Natural killer cell (primary cell): ENCODE measurements around the gene LMOD2. TPM values are rescaled to one million over a fixed set of nuclear protein-coding genes. Genes with fewer than 3 reads are reported as not detected.

Experiments used
- ATAC-seq, 3 donors: fragments of 150-1000 bp in 2 of 3; fragments of 200-7000 bp in 1 of 3; cut with Tn5 transposase; 1 replicate in 1 of 3; 2 replicates in 2 of 3; pipeline ENCODE4 v1.10.0; 2021; ENCODE audit warnings: mild to moderate bottlenecking in 2 of 3, moderate library complexity in 2 of 3
- DNase-seq, 2 donors: peaks; one replicate each; pipeline versions ENCODE4 v3.0.0 to v3.0.0-alpha.2; 2013 to 2021; ENCODE audit warnings: mixed read lengths in 1 of 2
- H3K27ac ChIP-seq: one replicate; pipeline ENCODE4 v1.5.1; 2013; ENCODE audit warnings: mild to moderate bottlenecking, low read length
- H3K27me3 ChIP-seq: one replicate; pipeline ENCODE4 v1.6.1; 2013; ENCODE audit warnings: low read length; ENCODE audit not compliant: control insufficient read depth, insufficient read depth
- H3K36me3 ChIP-seq: one replicate; pipeline ENCODE4 v1.6.1; 2013; ENCODE audit warnings: low read length; ENCODE audit not compliant: control insufficient read depth, insufficient read depth
- H3K4me1 ChIP-seq: one replicate; pipeline ENCODE4 v1.6.1; 2013; ENCODE audit warnings: low read length; ENCODE audit not compliant: control insufficient read depth, insufficient read depth
- H3K4me3 ChIP-seq: one replicate; pipeline ENCODE4 v1.5.1; 2013; ENCODE audit warnings: low read length
- H3K9me3 ChIP-seq: one replicate; pipeline ENCODE4 v1.6.1; 2013; ENCODE audit warnings: low read length; ENCODE audit not compliant: control insufficient read depth, insufficient read depth
- H3K27ac Mint-ChIP-seq, 2 donors: one replicate each; pipeline ENCODE4 v1.8.0; 2022; ENCODE audit warnings: mild to moderate bottlenecking in 2 of 2, mixed read lengths in 2 of 2, moderate library complexity in 1 of 2
- H3K27me3 Mint-ChIP-seq, 2 donors: one replicate each; pipeline ENCODE4 v1.8.0; 2022; ENCODE audit warnings: low read depth in 2 of 2, mixed read lengths in 2 of 2
- H3K36me3 Mint-ChIP-seq: one replicate; pipeline ENCODE4 v1.8.0; 2022; ENCODE audit warnings: mixed read lengths
- H3K4me1 Mint-ChIP-seq, 2 donors: one replicate each; pipeline ENCODE4 v1.8.0; 2022; ENCODE audit warnings: mixed read lengths in 2 of 2
- H3K4me3 Mint-ChIP-seq: one replicate; pipeline ENCODE4 v1.8.0; 2022; ENCODE audit warnings: mild to moderate bottlenecking, moderate library complexity, mixed read lengths
- H3K9me3 Mint-ChIP-seq, 2 donors: one replicate each; pipeline ENCODE4 v1.8.0; 2022; ENCODE audit warnings: mixed read lengths in 2 of 2
- WGBS: methylation state at CpG from one replicate; pipeline ENCODE4 v1.1.7; 2013; ENCODE audit warnings: missing lambda C conversion rate; ENCODE audit not compliant: insufficient coverage; 5-methylcytosine and 5-hydroxymethylcytosine counted together
- intact Hi-C: fragments of 100-400 bp; cut with micrococcal nuclease; formaldehyde crosslinking; loops from one replicate; pipeline ENCODE4 v1.14.2; 2022
- total RNA-seq, 4 donors: library from RNA; stranded (reverse); fragments of 120-200 nt in 1 of 4; gene quantifications; one replicate each; pipeline versions ENCODE4 v1.2.3 to v1.2.4, GENCODE V29; 2013 to 2022
- TF ChIP-seq, protein P1 (sequence below): fragments of 200-600 bp; IDR thresholded peaks from one replicate; pipeline ENCODE4 v1.8.0; 2022; ENCODE audit warnings: antibody characterized with exemption

LMOD2 gene
- total RNA-seq, 3 donors from 2014 or later (not counting 1 experiment from before 2014, with no cell fraction given) = not detected

DNA sequence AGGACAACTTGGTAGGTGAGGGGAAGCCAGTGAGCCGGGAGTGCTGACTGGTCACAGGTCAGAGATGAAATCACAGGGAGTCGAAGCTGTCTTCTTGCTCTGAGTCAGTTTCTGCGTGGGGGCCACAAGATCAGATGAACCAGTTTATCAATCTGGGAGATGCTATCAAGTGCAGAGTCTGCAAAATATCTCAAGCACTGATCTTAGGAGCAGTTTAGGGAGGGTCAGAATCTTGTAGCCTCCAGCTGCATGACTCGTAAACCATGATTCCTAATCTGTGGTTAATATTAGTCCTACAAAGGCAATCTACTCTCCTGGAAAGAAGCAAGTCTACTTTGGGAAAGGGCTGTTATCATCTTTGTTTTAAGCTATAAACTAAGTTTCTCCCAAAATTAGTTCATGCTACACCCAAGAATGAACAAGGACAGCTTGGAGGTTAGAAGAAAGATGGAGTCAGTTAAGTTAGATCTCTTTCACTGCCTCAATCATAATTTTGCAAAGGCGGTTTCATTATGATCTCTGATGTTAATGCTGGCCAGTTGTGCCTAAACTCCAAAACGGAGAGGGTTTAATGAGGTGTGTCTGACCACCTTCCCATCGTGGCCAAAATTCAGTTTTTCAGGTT lies 8.4 kb upstream of the LMOD2 start:
- H3K4me1 ChIP-seq = no peaks in the 10 kb centered on the region
- H3K4me3 ChIP-seq = no peak overlapping the region
- Mint-ChIP-seq H3K9me3 (no peaks in the 10 kb centered on the region), H3K36me3 (no peaks in the 10 kb centered on the region), H3K27ac (no peak overlapping the region), H3K4me3 (no peak overlapping the region), H3K27me3 (peaks cover 13 to 43% of the 10 kb centered on the region in 2 donors), H3K4me1 (no peaks in the 10 kb centered on the region)
- no peaks in the 10 kb centered on the region for H3K36me3 ChIP-seq
- DNase-seq (no peak), ATAC-seq (no peak)
- intact Hi-C loops = no loop called here
- H3K9me3 ChIP-seq = no peaks in the 10 kb centered on the region
- H3K27me3 ChIP-seq = no peaks in the 10 kb centered on the region
- TF ChIP-seq, protein P1, sequence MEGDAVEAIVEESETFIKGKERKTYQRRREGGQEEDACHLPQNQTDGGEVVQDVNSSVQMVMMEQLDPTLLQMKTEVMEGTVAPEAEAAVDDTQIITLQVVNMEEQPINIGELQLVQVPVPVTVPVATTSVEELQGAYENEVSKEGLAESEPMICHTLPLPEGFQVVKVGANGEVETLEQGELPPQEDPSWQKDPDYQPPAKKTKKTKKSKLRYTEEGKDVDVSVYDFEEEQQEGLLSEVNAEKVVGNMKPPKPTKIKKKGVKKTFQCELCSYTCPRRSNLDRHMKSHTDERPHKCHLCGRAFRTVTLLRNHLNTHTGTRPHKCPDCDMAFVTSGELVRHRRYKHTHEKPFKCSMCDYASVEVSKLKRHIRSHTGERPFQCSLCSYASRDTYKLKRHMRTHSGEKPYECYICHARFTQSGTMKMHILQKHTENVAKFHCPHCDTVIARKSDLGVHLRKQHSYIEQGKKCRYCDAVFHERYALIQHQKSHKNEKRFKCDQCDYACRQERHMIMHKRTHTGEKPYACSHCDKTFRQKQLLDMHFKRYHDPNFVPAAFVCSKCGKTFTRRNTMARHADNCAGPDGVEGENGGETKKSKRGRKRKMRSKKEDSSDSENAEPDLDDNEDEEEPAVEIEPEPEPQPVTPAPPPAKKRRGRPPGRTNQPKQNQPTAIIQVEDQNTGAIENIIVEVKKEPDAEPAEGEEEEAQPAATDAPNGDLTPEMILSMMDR = no peak
- 74% methylated on average over 7 of the region's 7 CpGs for WGBS
- no peak overlapping the region for H3K27ac ChIP-seq

- H3K27ac ChIP-seq = no peak overlapping the region
- Mint-ChIP-seq H3K27ac (no peak overlapping the region), H3K9me3 (no peaks in the 10 kb centered on the region), H3K27me3 (peaks cover 8 to 15% of the 10 kb centered on the region in 2 donors), H3K4me1 (no peaks in the 10 kb centered on the region), H3K4me3 (no peak overlapping the region), H3K36me3 (no peaks in the 10 kb centered on the region)
- H3K27me3 ChIP-seq = no peaks in the 10 kb centered on the region
- H3K4me1 ChIP-seq = no peaks in the 10 kb centered on the region
- H3K4me3 ChIP-seq = no peak overlapping the region
- no CpG with 5 or more reads among the region's 2 CpGs for WGBS
- no peaks in the 10 kb centered on the region for H3K36me3 ChIP-seq
- TF ChIP-seq, protein P1 = no peak
- no peaks in the 10 kb centered on the region for H3K9me3 ChIP-seq
- DNase-seq (no peak), ATAC-seq (no peak)
- intact Hi-C loops = no loop called here
Observed at GRCh38 chr7:123649964-123650363, 5.7 kb upstream of the LMOD2 start.

- H3K27ac ChIP-seq = no peak overlapping the region
- H3K4me3 ChIP-seq = no peak overlapping the region
- H3K27me3 ChIP-seq = no peaks in the 10 kb centered on the region
- 90% methylated on average over 1 of the region's 2 CpGs for WGBS
- no peaks in the 10 kb centered on the region for H3K4me1 Mint-ChIP-seq
- no peaks in the 10 kb centered on the region for H3K9me3 Mint-ChIP-seq
- no peaks in the 10 kb centered on the region for H3K9me3 ChIP-seq
- DNase-seq = no peak
- no peaks in the 10 kb centered on the region for H3K4me1 ChIP-seq
- ATAC-seq = no peak
- no peaks in the 10 kb centered on the region for H3K36me3 ChIP-seq
- H3K36me3 Mint-ChIP-seq = no peaks in the 10 kb centered on the region
- peaks cover 6 to 13% of the 10 kb centered on the region in 2 donors for H3K27me3 Mint-ChIP-seq
- no peak overlapping the region for H3K4me3 Mint-ChIP-seq
- intact Hi-C loops = no loop called here
- H3K27ac Mint-ChIP-seq = no peak overlapping the region
- TF ChIP-seq, protein P1 = no peak
Observed at GRCh38 chr7:123650595-123650994, 5.1 kb upstream of the LMOD2 start.

GRCh38 chr7:123652406-123652805 lies 3.3 kb upstream of the LMOD2 start:
- no CpG with 5 or more reads among the region's 1 CpG for WGBS
- H3K27me3 Mint-ChIP-seq = peaks cover 6 to 13% of the 10 kb centered on the region in 2 donors
- DNase-seq (no peak), ATAC-seq (no peak)
- TF ChIP-seq, protein P1 = no peak
- Histone ChIP-seq H3K4me1 (no peaks in the 10 kb centered on the region), H3K27me3 (no peaks in the 10 kb centered on the region), H3K27ac (no peak overlapping the region), H3K4me3 (no peak overlapping the region), H3K36me3 (no peaks in the 10 kb centered on the region), H3K9me3 (no peaks in the 10 kb centered on the region)
- H3K4me3 Mint-ChIP-seq = no peak overlapping the region
- H3K4me1 Mint-ChIP-seq = no peaks in the 10 kb centered on the region
- no peaks in the 10 kb centered on the region for H3K9me3 Mint-ChIP-seq
- H3K27ac Mint-ChIP-seq = no peak overlapping the region
- intact Hi-C loops = no loop called here
- H3K36me3 Mint-ChIP-seq = no peaks in the 10 kb centered on the region
